GM13976 (cell line): ENCODE measurements around the gene CXCR3.
"Not testable (repeated sequence)": the region's sequence is repeated elsewhere in the genome, so short reads cannot be mapped to it uniquely, and the experiment has no call there.

Source experiments
- DNase-seq: peaks from one replicate; pipeline ENCODE4 v3.0.0; 2012; ENCODE audit warnings: low spot score
- CTCF ChIP-seq: IDR thresholded peaks from 2 replicates; pipeline ENCODE4 v1.5.1; 2012; ENCODE audit warnings: borderline replicate concordance, mild to moderate bottlenecking; ENCODE audit not compliant: insufficient read depth; ENCODE audit errors: extremely low read depth, missing control alignments, control extremely low read depth
- in situ Hi-C: fragments of 300-500 bp; cut with MboI; formaldehyde crosslinking; loops from one replicate; pipeline ENCODE4 v1.12.0; 2022; ENCODE audit warnings: low sequenced_read_pairs, mixed read lengths, inconsistent platforms; ENCODE audit not compliant: unreplicated experiment

The CXCR3 gene

GRCh38 chrX:71612256-71612655 is 6.1 kb downstream of the CXCR3 start:
- no peak for TF ChIP-seq CTCF
- in situ Hi-C loops, result no loop called here
- no peak for DNase-seq

- DNase-seq, in situ Hi-C loops: not testable (repeated sequence)
These were observed 6.6 kb downstream of the CXCR3 start for GRCh38 chrX:71611736-71612135.

- in situ Hi-C loops, result no loop called here
- DNase-seq, result no peak
- TF ChIP-seq CTCF, result no peak
These were observed 9.1 kb downstream of the CXCR3 start for GRCh38 chrX:71609095-71609750.

- no peak for DNase-seq
- in situ Hi-C loops, result no loop called here
- TF ChIP-seq CTCF, result no peak
These were observed 10.8 kb downstream of the CXCR3 start for GRCh38 chrX:71607488-71607887.

- TF ChIP-seq CTCF, result no peak
- in situ Hi-C loops, result no loop called here
- DNase-seq, result no peak
These were observed 11.6 kb downstream of the CXCR3 start for GRCh38 chrX:71606536-71607216.

- no peak for TF ChIP-seq CTCF
- DNase-seq, result no peak
- in situ Hi-C loops, result no loop called here
These were observed 13.3 kb downstream of the CXCR3 start for GRCh38 chrX:71604796-71605568.

- no peak for TF ChIP-seq CTCF
- in situ Hi-C loops, result no loop called here
- no peak for DNase-seq
These were observed 14.2 kb downstream of the CXCR3 start for GRCh38 chrX:71604141-71604540.
